ENCODE results near the gene CELF2.

The CELF2 gene

GRCh38 chr10:11138314-11139033 lies 120.8 kb downstream of the CELF2 start:
- DNase-seq, result no peak

GRCh38 chr10:11140963-11141362 lies 123.3 kb downstream of the CELF2 start:
- no peak for DNase-seq

GRCh38 chr10:11141571-11142091 lies 124.0 kb downstream of the CELF2 start:
- DNase-seq, result no peak

- no peak for DNase-seq
Measured at GRCh38 chr10:11142777-11143176, 125.1 kb downstream of the CELF2 start.

- no peak for DNase-seq
Measured at GRCh38 chr10:11143242-11143641, 125.6 kb downstream of the CELF2 start.

GRCh38 chr10:11144626-11145494 lies 127.2 kb downstream of the CELF2 start:
- no peak for DNase-seq

- DNase-seq, result peak; percentile 47
Measured at GRCh38 chr10:11145495-11145855, 127.8 kb downstream of the CELF2 start.

- no peak for DNase-seq
Measured at GRCh38 chr10:11146402-11147171, 128.9 kb downstream of the CELF2 start.

- DNase-seq, result no peak
Measured at GRCh38 chr10:11147722-11148121, 130.1 kb downstream of the CELF2 start.

- no peak for DNase-seq
Measured at GRCh38 chr10:11148142-11149028, 130.7 kb downstream of the CELF2 start.

- no peak for DNase-seq
Measured at GRCh38 chr10:11149807-11150141, 132.1 kb downstream of the CELF2 start.

- no peak for DNase-seq
Measured at GRCh38 chr10:11150231-11150731, 132.6 kb downstream of the CELF2 start.

GRCh38 chr10:11150879-11151415 lies 133.3 kb downstream of the CELF2 start:
- DNase-seq, result no peak

GRCh38 chr10:11152801-11153200 lies 135.1 kb downstream of the CELF2 start:
- no peak for DNase-seq

GRCh38 chr10:11153245-11153644 lies 135.6 kb downstream of the CELF2 start:
- no peak for DNase-seq

GRCh38 chr10:11153766-11154165 lies 136.1 kb downstream of the CELF2 start:
- DNase-seq, result no peak

- DNase-seq, result no peak
Measured at GRCh38 chr10:11154333-11154732, 136.7 kb downstream of the CELF2 start.

GRCh38 chr10:11154849-11155498 lies 137.3 kb downstream of the CELF2 start:
- DNase-seq, result no peak

- DNase-seq, result no peak
Measured at GRCh38 chr10:11156480-11156879, 138.8 kb downstream of the CELF2 start.

GRCh38 chr10:11157292-11158076 lies 139.8 kb downstream of the CELF2 start:
- DNase-seq, result no peak

Measured in activated naive CD4-positive, alpha-beta T cell treated with anti-CD3 and anti-CD28 coated beads, Interleukin-2, amount 50 U/mL, for 16 hours (primary cell).